Measurements from ENCODE around the gene CEACAM19.

DNA sequence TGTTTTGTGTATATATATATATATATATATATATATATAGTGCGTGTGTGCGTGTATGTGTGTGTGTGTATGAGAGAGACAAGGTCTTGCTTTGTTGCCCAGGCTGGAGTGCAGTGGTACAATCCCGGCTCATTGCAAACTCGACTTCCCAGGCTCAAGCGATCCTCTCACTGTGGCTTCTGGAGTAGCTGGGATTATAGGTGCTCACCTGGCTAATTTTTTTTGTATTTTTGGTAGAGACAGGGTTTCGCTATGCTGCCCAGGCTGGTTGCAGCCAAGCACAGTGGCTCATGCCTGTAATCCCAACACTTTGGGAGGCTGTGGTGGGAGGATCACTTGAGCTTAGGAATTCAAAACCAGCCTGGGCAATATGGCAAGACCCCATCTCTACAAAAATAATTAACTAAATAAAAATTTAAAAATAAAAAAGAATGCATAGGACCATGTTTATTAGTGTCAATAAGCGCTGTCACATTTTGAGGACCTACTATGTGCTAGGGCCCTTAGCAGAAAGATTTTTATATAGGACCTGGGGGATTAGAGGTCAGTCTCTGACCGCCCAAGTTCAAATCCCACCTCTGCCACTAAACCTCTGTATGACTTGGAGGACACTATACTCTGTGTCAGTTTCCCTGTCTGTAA is 25.8 kb upstream of the CEACAM19 start:
- TF ChIP-seq EZH2 (IDR thresholded peaks at IDR 0.05; ENCODE audit: borderline replicate concordance, low read depth, low read length), result no peak
- TF ChIP-seq, protein P1, sequence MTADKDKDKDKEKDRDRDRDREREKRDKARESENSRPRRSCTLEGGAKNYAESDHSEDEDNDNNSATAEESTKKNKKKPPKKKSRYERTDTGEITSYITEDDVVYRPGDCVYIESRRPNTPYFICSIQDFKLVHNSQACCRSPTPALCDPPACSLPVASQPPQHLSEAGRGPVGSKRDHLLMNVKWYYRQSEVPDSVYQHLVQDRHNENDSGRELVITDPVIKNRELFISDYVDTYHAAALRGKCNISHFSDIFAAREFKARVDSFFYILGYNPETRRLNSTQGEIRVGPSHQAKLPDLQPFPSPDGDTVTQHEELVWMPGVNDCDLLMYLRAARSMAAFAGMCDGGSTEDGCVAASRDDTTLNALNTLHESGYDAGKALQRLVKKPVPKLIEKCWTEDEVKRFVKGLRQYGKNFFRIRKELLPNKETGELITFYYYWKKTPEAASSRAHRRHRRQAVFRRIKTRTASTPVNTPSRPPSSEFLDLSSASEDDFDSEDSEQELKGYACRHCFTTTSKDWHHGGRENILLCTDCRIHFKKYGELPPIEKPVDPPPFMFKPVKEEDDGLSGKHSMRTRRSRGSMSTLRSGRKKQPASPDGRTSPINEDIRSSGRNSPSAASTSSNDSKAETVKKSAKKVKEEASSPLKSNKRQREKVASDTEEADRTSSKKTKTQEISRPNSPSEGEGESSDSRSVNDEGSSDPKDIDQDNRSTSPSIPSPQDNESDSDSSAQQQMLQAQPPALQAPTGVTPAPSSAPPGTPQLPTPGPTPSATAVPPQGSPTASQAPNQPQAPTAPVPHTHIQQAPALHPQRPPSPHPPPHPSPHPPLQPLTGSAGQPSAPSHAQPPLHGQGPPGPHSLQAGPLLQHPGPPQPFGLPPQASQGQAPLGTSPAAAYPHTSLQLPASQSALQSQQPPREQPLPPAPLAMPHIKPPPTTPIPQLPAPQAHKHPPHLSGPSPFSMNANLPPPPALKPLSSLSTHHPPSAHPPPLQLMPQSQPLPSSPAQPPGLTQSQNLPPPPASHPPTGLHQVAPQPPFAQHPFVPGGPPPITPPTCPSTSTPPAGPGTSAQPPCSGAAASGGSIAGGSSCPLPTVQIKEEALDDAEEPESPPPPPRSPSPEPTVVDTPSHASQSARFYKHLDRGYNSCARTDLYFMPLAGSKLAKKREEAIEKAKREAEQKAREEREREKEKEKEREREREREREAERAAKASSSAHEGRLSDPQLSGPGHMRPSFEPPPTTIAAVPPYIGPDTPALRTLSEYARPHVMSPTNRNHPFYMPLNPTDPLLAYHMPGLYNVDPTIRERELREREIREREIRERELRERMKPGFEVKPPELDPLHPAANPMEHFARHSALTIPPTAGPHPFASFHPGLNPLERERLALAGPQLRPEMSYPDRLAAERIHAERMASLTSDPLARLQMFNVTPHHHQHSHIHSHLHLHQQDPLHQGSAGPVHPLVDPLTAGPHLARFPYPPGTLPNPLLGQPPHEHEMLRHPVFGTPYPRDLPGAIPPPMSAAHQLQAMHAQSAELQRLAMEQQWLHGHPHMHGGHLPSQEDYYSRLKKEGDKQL (CRISPR knock-in tag; IDR thresholded peaks at IDR 0.05; ENCODE audit: borderline replicate concordance), result no peak
- TF ChIP-seq, protein P2, sequence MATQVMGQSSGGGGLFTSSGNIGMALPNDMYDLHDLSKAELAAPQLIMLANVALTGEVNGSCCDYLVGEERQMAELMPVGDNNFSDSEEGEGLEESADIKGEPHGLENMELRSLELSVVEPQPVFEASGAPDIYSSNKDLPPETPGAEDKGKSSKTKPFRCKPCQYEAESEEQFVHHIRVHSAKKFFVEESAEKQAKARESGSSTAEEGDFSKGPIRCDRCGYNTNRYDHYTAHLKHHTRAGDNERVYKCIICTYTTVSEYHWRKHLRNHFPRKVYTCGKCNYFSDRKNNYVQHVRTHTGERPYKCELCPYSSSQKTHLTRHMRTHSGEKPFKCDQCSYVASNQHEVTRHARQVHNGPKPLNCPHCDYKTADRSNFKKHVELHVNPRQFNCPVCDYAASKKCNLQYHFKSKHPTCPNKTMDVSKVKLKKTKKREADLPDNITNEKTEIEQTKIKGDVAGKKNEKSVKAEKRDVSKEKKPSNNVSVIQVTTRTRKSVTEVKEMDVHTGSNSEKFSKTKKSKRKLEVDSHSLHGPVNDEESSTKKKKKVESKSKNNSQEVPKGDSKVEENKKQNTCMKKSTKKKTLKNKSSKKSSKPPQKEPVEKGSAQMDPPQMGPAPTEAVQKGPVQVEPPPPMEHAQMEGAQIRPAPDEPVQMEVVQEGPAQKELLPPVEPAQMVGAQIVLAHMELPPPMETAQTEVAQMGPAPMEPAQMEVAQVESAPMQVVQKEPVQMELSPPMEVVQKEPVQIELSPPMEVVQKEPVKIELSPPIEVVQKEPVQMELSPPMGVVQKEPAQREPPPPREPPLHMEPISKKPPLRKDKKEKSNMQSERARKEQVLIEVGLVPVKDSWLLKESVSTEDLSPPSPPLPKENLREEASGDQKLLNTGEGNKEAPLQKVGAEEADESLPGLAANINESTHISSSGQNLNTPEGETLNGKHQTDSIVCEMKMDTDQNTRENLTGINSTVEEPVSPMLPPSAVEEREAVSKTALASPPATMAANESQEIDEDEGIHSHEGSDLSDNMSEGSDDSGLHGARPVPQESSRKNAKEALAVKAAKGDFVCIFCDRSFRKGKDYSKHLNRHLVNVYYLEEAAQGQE (IDR thresholded peaks at IDR 0.05; ENCODE audit: borderline replicate concordance), result no peak
- TF ChIP-seq, protein P2 (CRISPR knock-in tag; IDR thresholded peaks at IDR 0.05; ENCODE audit: low read depth), result no peak
- no peak for TF ChIP-seq MXI1 (IDR thresholded peaks at IDR 0.05; ENCODE audit: low read depth, low read length)
- no peak for TF ChIP-seq NEUROD1 (IDR thresholded peaks at IDR 0.05; ENCODE audit: borderline replicate concordance, low read depth, low read length, partially characterized antibody)
- TF ChIP-seq, protein P3, sequence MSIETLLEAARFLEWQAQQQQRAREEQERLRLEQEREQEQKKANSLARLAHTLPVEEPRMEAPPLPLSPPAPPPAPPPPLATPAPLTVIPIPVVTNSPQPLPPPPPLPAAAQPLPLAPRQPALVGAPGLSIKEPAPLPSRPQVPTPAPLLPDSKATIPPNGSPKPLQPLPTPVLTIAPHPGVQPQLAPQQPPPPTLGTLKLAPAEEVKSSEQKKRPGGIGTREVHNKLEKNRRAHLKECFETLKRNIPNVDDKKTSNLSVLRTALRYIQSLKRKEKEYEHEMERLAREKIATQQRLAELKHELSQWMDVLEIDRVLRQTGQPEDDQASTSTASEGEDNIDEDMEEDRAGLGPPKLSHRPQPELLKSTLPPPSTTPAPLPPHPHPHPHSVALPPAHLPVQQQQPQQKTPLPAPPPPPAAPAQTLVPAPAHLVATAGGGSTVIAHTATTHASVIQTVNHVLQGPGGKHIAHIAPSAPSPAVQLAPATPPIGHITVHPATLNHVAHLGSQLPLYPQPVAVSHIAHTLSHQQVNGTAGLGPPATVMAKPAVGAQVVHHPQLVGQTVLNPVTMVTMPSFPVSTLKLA (conservative IDR thresholded peaks at IDR 0.05), result no peak
- TF ChIP-seq, protein P4, sequence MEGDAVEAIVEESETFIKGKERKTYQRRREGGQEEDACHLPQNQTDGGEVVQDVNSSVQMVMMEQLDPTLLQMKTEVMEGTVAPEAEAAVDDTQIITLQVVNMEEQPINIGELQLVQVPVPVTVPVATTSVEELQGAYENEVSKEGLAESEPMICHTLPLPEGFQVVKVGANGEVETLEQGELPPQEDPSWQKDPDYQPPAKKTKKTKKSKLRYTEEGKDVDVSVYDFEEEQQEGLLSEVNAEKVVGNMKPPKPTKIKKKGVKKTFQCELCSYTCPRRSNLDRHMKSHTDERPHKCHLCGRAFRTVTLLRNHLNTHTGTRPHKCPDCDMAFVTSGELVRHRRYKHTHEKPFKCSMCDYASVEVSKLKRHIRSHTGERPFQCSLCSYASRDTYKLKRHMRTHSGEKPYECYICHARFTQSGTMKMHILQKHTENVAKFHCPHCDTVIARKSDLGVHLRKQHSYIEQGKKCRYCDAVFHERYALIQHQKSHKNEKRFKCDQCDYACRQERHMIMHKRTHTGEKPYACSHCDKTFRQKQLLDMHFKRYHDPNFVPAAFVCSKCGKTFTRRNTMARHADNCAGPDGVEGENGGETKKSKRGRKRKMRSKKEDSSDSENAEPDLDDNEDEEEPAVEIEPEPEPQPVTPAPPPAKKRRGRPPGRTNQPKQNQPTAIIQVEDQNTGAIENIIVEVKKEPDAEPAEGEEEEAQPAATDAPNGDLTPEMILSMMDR (IDR thresholded peaks at IDR 0.05 in 2 of 3, conservative IDR thresholded peaks at IDR 0.05 in 1 of 3; ENCODE audit: insufficient read depth in 2 of 3, low read depth in 1 of 3, low read length in 3 of 3), result no peak
- TF ChIP-seq ATF3 (IDR thresholded peaks at IDR 0.05), result no peak
- no peak for TF ChIP-seq ATF3 (CRISPR knock-in tag; conservative IDR thresholded peaks at IDR 0.05)
- no peak for TF ChIP-seq FOXA3 (CRISPR knock-in tag; conservative IDR thresholded peaks at IDR 0.05 in 1 of 2, IDR thresholded peaks at IDR 0.05 in 1 of 2)
